PC-9 (cell line): ENCODE measurements around the gene CD83.

ENCODE experiments used
- EZH2 ChIP-seq: fragments of 200-600 bp; sonication (generic); IDR thresholded peaks from 2 replicates; pipeline ENCODE4 v1.8.0; 2017; ENCODE audit warnings: antibody characterized with exemption, low read depth
- TF ChIP-seq, protein P1 (sequence below): fragments of 200-600 bp; sonication (generic); conservative IDR thresholded peaks from 2 replicates; pipeline ENCODE4 v1.6.1; 2017; ENCODE audit warnings: mixed run types, antibody characterized with exemption, mild to moderate bottlenecking, moderate library complexity

DNA sequence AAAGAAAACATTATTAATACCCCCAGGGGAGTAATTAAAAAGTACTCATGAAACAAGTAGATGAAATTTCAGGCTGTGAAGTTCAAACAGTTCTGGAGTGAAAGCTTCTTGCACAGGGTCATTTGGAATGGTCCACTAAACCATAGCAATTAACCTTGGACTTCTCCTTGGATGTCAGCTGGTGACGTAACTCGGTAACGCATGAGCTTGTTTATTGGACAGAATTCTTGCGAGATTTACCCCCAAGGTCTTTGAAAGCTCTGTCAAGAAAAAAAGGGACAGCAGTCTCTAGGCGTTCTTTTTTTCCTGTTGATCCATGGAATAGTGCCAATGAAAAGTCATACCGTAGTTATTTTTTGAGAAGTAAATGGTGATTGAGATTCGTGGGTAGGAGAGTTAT lies 2.2 kb downstream of the CD83 start:
- TF ChIP-seq, protein P1, sequence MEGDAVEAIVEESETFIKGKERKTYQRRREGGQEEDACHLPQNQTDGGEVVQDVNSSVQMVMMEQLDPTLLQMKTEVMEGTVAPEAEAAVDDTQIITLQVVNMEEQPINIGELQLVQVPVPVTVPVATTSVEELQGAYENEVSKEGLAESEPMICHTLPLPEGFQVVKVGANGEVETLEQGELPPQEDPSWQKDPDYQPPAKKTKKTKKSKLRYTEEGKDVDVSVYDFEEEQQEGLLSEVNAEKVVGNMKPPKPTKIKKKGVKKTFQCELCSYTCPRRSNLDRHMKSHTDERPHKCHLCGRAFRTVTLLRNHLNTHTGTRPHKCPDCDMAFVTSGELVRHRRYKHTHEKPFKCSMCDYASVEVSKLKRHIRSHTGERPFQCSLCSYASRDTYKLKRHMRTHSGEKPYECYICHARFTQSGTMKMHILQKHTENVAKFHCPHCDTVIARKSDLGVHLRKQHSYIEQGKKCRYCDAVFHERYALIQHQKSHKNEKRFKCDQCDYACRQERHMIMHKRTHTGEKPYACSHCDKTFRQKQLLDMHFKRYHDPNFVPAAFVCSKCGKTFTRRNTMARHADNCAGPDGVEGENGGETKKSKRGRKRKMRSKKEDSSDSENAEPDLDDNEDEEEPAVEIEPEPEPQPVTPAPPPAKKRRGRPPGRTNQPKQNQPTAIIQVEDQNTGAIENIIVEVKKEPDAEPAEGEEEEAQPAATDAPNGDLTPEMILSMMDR: no peak
- no peak for TF ChIP-seq EZH2
